H1 (cell line): ENCODE results near the gene FBXO17. TPM values are rescaled to one million over a fixed set of nuclear protein-coding genes. Genes with fewer than 3 reads are reported as not detected.

ENCODE experiments used
- CTCF ChIA-PET: fragments of 300-600 bp; sonication (Branson Sonifier 250); formaldehyde crosslinking; loops from one replicate; lab custom pipeline; 2021; ENCODE audit not compliant: partially characterized antibody; lab: Charles Lee
- POLR2A ChIA-PET: fragments of 300-600 bp; sonication (Branson Sonifier 250); formaldehyde crosslinking; loops from one replicate; lab custom pipeline; 2021; ENCODE audit warnings: inconsistent platforms; ENCODE audit not compliant: partially characterized antibody; lab: Charles Lee
- DNase-seq, 2 experiments: peaks; one replicate each; pipeline versions ENCODE4 v3.0.0 to v3.0.0-alpha.2; 2010 to 2022; ENCODE audit warnings: low spot score in 2 of 2, low read depth in 1 of 2, mixed read lengths in 1 of 2
- FAIRE-seq: peaks from 2 replicates; lab custom pipeline; 2011; peaks lifted over from hg19 to GRCh38; lab: Jason Lieb, UNC
- H2AFZ ChIP-seq: 2 replicates; pipeline ENCODE4 v1.8.1; 2012; ENCODE audit warnings: low read length, inconsistent platforms
- H2AK5ac ChIP-seq: 2 replicates; pipeline ENCODE4 v1.6.1; 2013; ENCODE audit warnings: low read depth, low read length
- H2BK120ac ChIP-seq: replicated peaks from 2 replicates; pipeline ENCODE3; 2013; ENCODE audit warnings: low read depth, low read length, inconsistent platforms
- H2BK12ac ChIP-seq: 2 replicates; pipeline ENCODE4 v1.6.1; 2013; ENCODE audit warnings: low read depth, low read length
- H2BK15ac ChIP-seq: 2 replicates; pipeline ENCODE4 v1.6.1; 2013; ENCODE audit warnings: low read length
- H2BK20ac ChIP-seq: 2 replicates; pipeline ENCODE4 v1.6.1; 2013; ENCODE audit warnings: low read length
- H2BK5ac ChIP-seq: 2 replicates; pipeline ENCODE4 v1.6.1; 2013; ENCODE audit warnings: low read depth, low read length
- H3K14ac ChIP-seq: 2 replicates; pipeline ENCODE4 v1.6.1; 2013; ENCODE audit warnings: inconsistent platforms; ENCODE audit not compliant: insufficient read length
- H3K18ac ChIP-seq: 2 replicates; pipeline ENCODE4 v1.6.1; 2013; ENCODE audit warnings: low read length; ENCODE audit errors: extremely low read depth
- H3K23ac ChIP-seq: 2 replicates; pipeline ENCODE4 v1.6.1; 2013; ENCODE audit warnings: inconsistent platforms; ENCODE audit not compliant: insufficient read length
- H3K23me2 ChIP-seq: 2 replicates; pipeline ENCODE4 v1.6.1; 2013; ENCODE audit warnings: low read depth, low read length
- H3K27ac ChIP-seq: 2 replicates; pipeline ENCODE4 v1.6.1; 2011; ENCODE audit warnings: low read depth, low read length, inconsistent platforms
- H3K27me3 ChIP-seq, 4 experiments: replicated peaks in 1 of 4; 1 replicate in 1 of 4; 2 replicates in 3 of 4; pipeline versions ENCODE4 v1.6.1 to v1.8.1; 2011 to 2013; ENCODE audit warnings: low read length in 3 of 4, mild to moderate bottlenecking in 3 of 4, inconsistent platforms in 2 of 4, mixed read lengths in 2 of 4, moderate library complexity in 1 of 4; ENCODE audit not compliant: control insufficient read depth in 3 of 4, insufficient read depth in 3 of 4; ENCODE audit errors: extremely low read depth in 1 of 4
- H3K36me3 ChIP-seq, 4 experiments: 2 replicates each; pipeline versions ENCODE4 v1.6.1 to v1.8.1; 2011 to 2013; ENCODE audit warnings: mild to moderate bottlenecking in 4 of 4, low read length in 3 of 4, moderate library complexity in 2 of 4, control low read depth in 1 of 4, inconsistent platforms in 1 of 4; ENCODE audit not compliant: insufficient read depth in 4 of 4, control insufficient read depth in 2 of 4
- H3K4ac ChIP-seq: replicated peaks from 2 replicates; pipeline ENCODE3; 2013; ENCODE audit warnings: low read length, low read depth, mixed read lengths, inconsistent platforms; ENCODE audit not compliant: insufficient read length
- H3K4me1 ChIP-seq, 4 experiments: replicated peaks in 1 of 4; 1 replicate in 1 of 4; 2 replicates in 3 of 4; pipeline versions ENCODE4 v1.6.1 to v1.8.1; 2011 to 2013; ENCODE audit warnings: low read length in 3 of 4, inconsistent platforms in 2 of 4, mixed read lengths in 1 of 4; ENCODE audit not compliant: insufficient read depth in 4 of 4, control insufficient read depth in 3 of 4
- H3K4me2 ChIP-seq, 2 experiments: 2 replicates each; pipeline versions ENCODE4 v1.6.1 to v1.8.1; 2011 to 2013; ENCODE audit warnings: low read depth in 2 of 2, low read length in 2 of 2, control low read depth in 1 of 2, inconsistent platforms in 1 of 2, mild to moderate bottlenecking in 1 of 2; ENCODE audit not compliant: insufficient read depth in 1 of 2
- H3K4me3 ChIP-seq, 4 experiments: fragments of 200-600, 300-600 bp in 1 of 4; sonication (generic), shearing (Covaris generic), sonication (Bioruptor Twin) in 1 of 4; 2 replicates each; pipeline versions ENCODE4 v1.5.1 to v1.8.1; 2011 to 2016; ENCODE audit warnings: low read length in 4 of 4, low read depth in 3 of 4, control low read depth in 2 of 4, inconsistent platforms in 2 of 4, mild to moderate bottlenecking in 2 of 4, mixed read lengths in 1 of 4, moderate library complexity in 1 of 4; ENCODE audit not compliant: insufficient read depth in 2 of 4; ENCODE audit errors: extremely low read depth in 1 of 4
- H3K56ac ChIP-seq: replicated peaks from 2 replicates; pipeline ENCODE3; 2013; ENCODE audit warnings: low read depth, mild to moderate bottlenecking, mixed read lengths, low read length, inconsistent platforms; ENCODE audit not compliant: insufficient read length
- H3K79me1 ChIP-seq: 2 replicates; pipeline ENCODE4 v1.6.1; 2013; ENCODE audit warnings: low read depth, low read length, control low read depth
- H3K79me2 ChIP-seq, 2 experiments: 2 replicates each; pipeline versions ENCODE4 v1.6.1 to v1.8.1; 2012 to 2013; ENCODE audit warnings: low read length in 2 of 2, mild to moderate bottlenecking in 2 of 2, inconsistent platforms in 1 of 2; ENCODE audit not compliant: insufficient read depth in 2 of 2, control insufficient read depth in 1 of 2
- H3K9ac ChIP-seq, 4 experiments: replicated peaks in 1 of 4; 1 replicate in 1 of 4; 2 replicates in 3 of 4; pipeline versions ENCODE4 v1.6.1 to v1.8.1; 2011 to 2013; ENCODE audit warnings: low read depth in 3 of 4, low read length in 3 of 4, control low read depth in 2 of 4, mild to moderate bottlenecking in 2 of 4, moderate library complexity in 2 of 4, inconsistent platforms in 1 of 4; ENCODE audit errors: extremely low read depth in 1 of 4
- H3K9me3 ChIP-seq, 2 experiments: 2 replicates each; pipeline versions ENCODE4 v1.6.1 to v1.8.1; 2012 to 2013; ENCODE audit warnings: mild to moderate bottlenecking in 2 of 2, moderate library complexity in 2 of 2, control low read depth in 1 of 2, inconsistent platforms in 1 of 2, low read depth in 1 of 2, low read length in 1 of 2, mixed read lengths in 1 of 2; ENCODE audit not compliant: insufficient read depth in 2 of 2
- H4K20me1 ChIP-seq, 2 experiments: replicated peaks in 1 of 2; 2 replicates each; pipeline versions ENCODE3 to v1.8.1; 2011 to 2013; ENCODE audit warnings: inconsistent platforms in 2 of 2, low read length in 2 of 2, mild to moderate bottlenecking in 1 of 2; ENCODE audit not compliant: insufficient read depth in 2 of 2, control insufficient read depth in 1 of 2
- H4K5ac ChIP-seq: 2 replicates; pipeline ENCODE4 v1.6.1; 2013; ENCODE audit warnings: low read length, low read depth, mixed read lengths, inconsistent platforms; ENCODE audit not compliant: insufficient read length
- H4K8ac ChIP-seq: 2 replicates; pipeline ENCODE4 v1.8.0; 2013; ENCODE audit warnings: mild to moderate bottlenecking, moderate library complexity, low read length, inconsistent platforms; ENCODE audit not compliant: insufficient read depth; ENCODE audit errors: extremely low read depth
- H4K91ac ChIP-seq: replicated peaks from 2 replicates; pipeline ENCODE3; 2013; ENCODE audit warnings: low read length, mixed read lengths, inconsistent platforms; ENCODE audit not compliant: insufficient read length
- ASH2L ChIP-seq: fragments of 200-600, 300-600 bp; sonication (generic); IDR thresholded peaks from one replicate; pipeline ENCODE4 v1.7.1; 2017; ENCODE audit warnings: low read length
- PHF8 ChIP-seq: fragments of 200-600 bp; sonication (generic); conservative IDR thresholded peaks from 2 replicates; pipeline ENCODE4 v1.7.1; 2012; ENCODE audit warnings: low read depth, mild to moderate bottlenecking, inconsistent platforms, low read length, moderate library complexity
- RBBP5 ChIP-seq: IDR thresholded peaks from 2 replicates; pipeline ENCODE4 v1.7.1; 2012; ENCODE audit warnings: low read depth, mild to moderate bottlenecking, inconsistent platforms, low read length, moderate library complexity, borderline replicate concordance
- SAP30 ChIP-seq: fragments of 300-600 bp; sonication (generic); IDR thresholded peaks from 2 replicates; pipeline ENCODE4 v1.7.1; 2012; ENCODE audit warnings: low read length, moderate library complexity, mild to moderate bottlenecking, inconsistent platforms; ENCODE audit not compliant: insufficient read depth, insufficient replicate concordance
- SIN3A ChIP-seq, 2 experiments: IDR thresholded peaks in 1 of 2; conservative IDR thresholded peaks in 1 of 2; 2 replicates each; pipeline ENCODE4 v1.6.1; 2011 to 2012; ENCODE audit warnings: low read length in 2 of 2, improper control_type of control experiment in 1 of 2, low read depth in 1 of 2, mild to moderate bottlenecking in 1 of 2
- TEAD4 ChIP-seq: IDR thresholded peaks from 2 replicates; pipeline ENCODE4 v1.6.1; 2012; ENCODE audit warnings: low read depth, low read length, inconsistent platforms, mixed read lengths
- YY1 ChIP-seq: IDR thresholded peaks from 2 replicates; pipeline ENCODE4 v1.6.1; 2011; ENCODE audit warnings: low read depth, mild to moderate bottlenecking, low read length
- WGBS, 2 experiments: shearing (Covaris generic) in 1 of 2; methylation state at CpG; one replicate each; pipeline versions ENCODE4 v1.1.6 to v1.1.7; 2013 to 2015; ENCODE audit warnings: low lambda C conversion rate in 2 of 2, mixed read lengths in 2 of 2, inconsistent platforms in 1 of 2, low coverage in 1 of 2, missing lambda C conversion rate in 1 of 2; ENCODE audit not compliant: insufficient replicate concordance in 2 of 2, insufficient coverage in 1 of 2, insufficient read length in 1 of 2; ENCODE audit errors: extremely low coverage in 1 of 2, missing lambda C conversion rate in 1 of 2; 5-methylcytosine and 5-hydroxymethylcytosine counted together
- polyA plus RNA-seq, 7 experiments: library from polyadenylated mRNA; depleted of rRNA in 3 of 7; stranded (reverse) in 5 of 7; unstranded in 2 of 7; fragments of >200 nt in 5 of 7; fragments of 200-250 nt in 2 of 7; gene quantifications; 1 replicate in 5 of 7; 2 replicates in 1 of 7; 4 replicates in 1 of 7; pipeline versions ENCODE4 v1.2.1 to v1.2.3, GENCODE V29; 2011 to 2013; ENCODE audit warnings: missing spikeins in 2 of 7, mixed read lengths in 2 of 7
- total RNA-seq: library from RNA; stranded (reverse); fragmentation: NEBNext Ultra II Directional; extraction: Animal tissue kit (Norgen Biotek cat#: 25700); gene quantifications from 2 replicates; pipeline ENCODE4 v1.2.1, GENCODE V29; 2021

Gene FBXO17
- total and polyA plus RNA-seq, 2 of the 8 experiments (the other 6 are each of a cell fraction or from before 2014, with no cell fraction given), result 11.7 to 15.3 TPM

GRCh38 chr19:38989066-38989605, 13.6 kb upstream of the FBXO17 start:
- Histone ChIP-seq H3K4ac (no peak overlapping the region), H3K9me3 (no peaks in the 10 kb centered on the region), H3K36me3 (no peaks in the 10 kb centered on the region), H3K56ac (no peak overlapping the region), H4K5ac (no peak overlapping the region), H4K8ac (no peak overlapping the region), H3K27ac (no peak overlapping the region), H3K9ac (no peak overlapping the region), H3K4me2 (peak overlapping the region; percentile 33 to 51; a peak in 3 of 4 replicates), H4K91ac (no peak overlapping the region), H3K23me2 (no peaks in the 10 kb centered on the region), H2AK5ac (no peak overlapping the region), H3K27me3 (no peaks in the 10 kb centered on the region; a peak in 1 of 7 replicates), H2BK5ac (no peak overlapping the region), H2BK120ac (no peak overlapping the region), H3K23ac (no peak overlapping the region), H3K4me1 (peaks cover 0 to 5% (median 2%) of the 10 kb centered on the region in 4 experiments; a peak in 4 of 7 replicates), H2BK20ac (no peak overlapping the region), H2BK15ac (no peak overlapping the region), H3K18ac (no peak overlapping the region), H3K14ac (no peak overlapping the region), H3K79me1 (no peaks in the 10 kb centered on the region), H2BK12ac (no peak overlapping the region), H3K79me2 (no peaks in the 10 kb centered on the region), H2AFZ (no peak overlapping the region), H4K20me1 (no peaks in the 10 kb centered on the region), H3K4me3 (peak overlapping the region in 1 of 4 experiments; percentile 12; a peak in 2 of 8 replicates)
- TF ChIP-seq PHF8, result no peak
- 0 out of 4 replicates have a peak, but pooled peaks of 1 of the 2 experiments have one; percentile 36 for TF ChIP-seq SIN3A (conservative IDR thresholded peaks at IDR 0.05 in 1 of 2, IDR thresholded peaks at IDR 0.05 in 1 of 2; ENCODE audit: low read depth in 1 of 2, low read length in 2 of 2)
- TF ChIP-seq RBBP5, result 0 out of 2 replicates have a peak, but pooled peaks have one; percentile 63
- TF ChIP-seq YY1, result 0 out of 2 replicates have a peak, but pooled peaks have one; percentile 5
- no peak for TF ChIP-seq SAP30
- TF ChIP-seq TEAD4, result peak; percentile 88
- TF ChIP-seq ASH2L, result peak; percentile 65
- CTCF ChIA-PET, result interaction anchor here (0.9 to 4.9 kb wide), 4 partner anchors 12 to 122 kb away, joined by 3 to 32 read pairs (median 4); no protein-coding TSS in a partner anchor
- peak in 1 of 2 experiments; percentile 69 for DNase-seq
- peak; percentile 19 for FAIRE-seq
- POLR2A ChIA-PET, result interaction anchor here (0.6 to 2.0 kb wide), 6 partner anchors 8 to 57 kb away, joined by 3 to 11 read pairs (median 4); partner anchors contain the start of gene FBXO17
- WGBS, 2 experiments, result 36% methylated on average over 11 of the region's 12 CpGs; no CpG with 5 or more reads in 1 of the 2 experiments
